Measurements from ENCODE around the gene TMEM150B.
"Not testable (repeated sequence)": the region's sequence is repeated elsewhere in the genome, so short reads cannot be mapped to it uniquely, and the experiment has no call there.

TMEM150B gene

DNA sequence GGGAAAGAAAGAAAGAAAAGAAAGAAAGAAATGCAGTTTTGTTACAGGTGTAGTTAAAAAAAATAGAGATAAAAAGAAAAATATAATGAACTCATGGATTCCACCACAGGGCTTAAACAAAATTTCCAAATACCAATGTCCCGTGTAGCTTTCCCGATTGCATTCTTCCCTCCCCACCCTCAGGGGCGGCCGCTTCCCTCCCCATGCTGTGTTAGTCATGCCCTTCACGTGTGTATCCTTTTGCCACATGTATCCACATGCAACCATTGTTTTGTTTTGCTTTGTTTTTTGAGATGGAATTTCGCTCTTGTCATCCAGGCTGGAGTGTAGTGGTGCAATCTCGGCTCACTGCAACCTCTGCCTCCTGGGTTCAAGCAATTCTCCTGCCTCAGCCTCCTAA is 11.0 kb upstream of the TMEM150B start:
- DNase-seq = no peak

GRCh38 chr19:55333870-55334269 is 8.7 kb upstream of the TMEM150B start:
- no peak for DNase-seq

DNA sequence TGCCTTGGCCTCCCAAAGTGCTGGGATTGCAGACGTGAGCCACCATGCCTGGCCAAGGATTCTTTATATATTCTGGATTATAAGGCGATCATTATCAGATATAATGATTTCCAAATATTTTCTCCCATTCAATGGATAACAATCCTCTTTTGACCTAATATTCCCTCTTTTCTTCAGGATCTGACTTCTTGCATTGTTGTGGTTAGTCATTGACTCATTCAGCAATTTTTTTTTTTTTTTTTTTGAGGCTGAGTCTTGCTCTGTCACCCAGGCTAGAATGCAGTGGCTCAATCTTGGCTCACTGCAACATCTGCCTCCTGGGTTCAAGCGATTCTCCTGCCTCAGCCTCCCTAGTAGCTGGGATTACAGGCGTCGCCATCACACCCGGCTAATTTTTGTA is 4.7 kb upstream of the TMEM150B start:
- DNase-seq = not testable (repeated sequence)

GRCh38 chr19:55328774-55329318 is 3.7 kb upstream of the TMEM150B start:
- DNase-seq = peak in 1 of 2 donors; percentile 32

DNA sequence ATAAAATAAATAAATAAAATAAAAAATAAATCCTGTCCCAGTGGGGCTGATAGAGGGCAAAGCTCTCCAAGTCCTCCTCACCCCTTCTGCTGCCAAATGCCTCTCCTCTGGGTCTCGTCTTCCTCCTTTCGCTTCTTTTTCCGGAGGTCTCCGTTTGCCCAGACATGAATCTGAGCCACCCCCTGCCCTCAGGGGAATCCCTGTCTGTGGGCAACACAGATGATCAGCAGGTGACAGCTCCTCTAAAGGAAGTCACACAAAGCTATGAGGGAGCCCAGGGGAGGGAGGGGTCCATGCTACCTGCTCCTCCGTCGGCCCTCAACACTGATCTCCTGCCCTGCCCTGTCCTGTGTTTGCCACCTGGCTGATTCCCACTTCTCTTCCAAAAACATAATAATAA is 479 bp downstream of the TMEM150B start:
- no peak for DNase-seq

GRCh38 chr19:55322204-55322885 is 2.8 kb downstream of the TMEM150B start:
- DNase-seq = no peak

- DNase-seq = no peak
Measured at GRCh38 chr19:55321466-55322137, 3.5 kb downstream of the TMEM150B start.

GRCh38 chr19:55320844-55321419 is 4.2 kb downstream of the TMEM150B start:
- no peak for DNase-seq

DNA sequence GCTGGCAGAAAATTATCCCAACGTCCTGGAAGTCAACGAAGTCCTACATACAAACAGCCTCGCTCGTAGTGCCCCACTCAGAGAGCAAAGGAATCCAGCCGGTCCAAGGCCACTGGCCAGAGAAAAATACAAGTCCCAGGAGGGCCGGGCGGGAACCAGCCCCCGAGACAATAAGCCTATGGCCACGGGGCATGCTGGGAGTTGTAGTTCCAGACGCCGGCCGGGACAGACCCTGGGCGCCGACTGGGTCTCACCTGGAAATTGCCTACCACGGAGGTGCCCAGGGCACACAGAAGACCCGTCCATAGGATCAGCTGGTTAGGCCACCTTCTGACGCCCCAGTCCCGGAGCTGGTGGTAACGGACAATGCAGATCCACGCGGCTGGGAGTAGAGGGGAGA is 5.4 kb downstream of the TMEM150B start:
- DNase-seq = no peak

DNA sequence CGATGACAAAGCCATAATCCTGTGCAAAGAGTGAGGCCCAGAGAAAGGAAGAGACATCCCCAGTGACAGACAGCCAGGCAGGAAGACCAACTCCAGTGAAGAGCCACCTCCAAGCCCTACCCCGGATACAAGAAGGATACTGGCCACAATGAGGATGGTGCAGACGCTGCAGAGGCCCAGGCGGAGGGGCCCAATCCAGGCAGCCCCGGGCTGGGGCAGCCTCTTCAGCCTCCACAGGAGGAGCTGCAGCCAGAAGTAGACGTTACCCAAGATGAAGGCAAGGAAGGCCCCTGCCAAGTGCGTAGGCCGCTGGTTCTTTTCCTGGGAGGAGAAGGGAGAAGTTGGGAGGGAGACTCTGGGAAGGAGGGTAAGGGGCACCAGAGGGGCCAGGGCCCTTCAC is 8.5 kb downstream of the TMEM150B start:
- no peak for DNase-seq

- DNase-seq = no peak
Measured at GRCh38 chr19:55315956-55316525, 9.1 kb downstream of the TMEM150B start.

DNA sequence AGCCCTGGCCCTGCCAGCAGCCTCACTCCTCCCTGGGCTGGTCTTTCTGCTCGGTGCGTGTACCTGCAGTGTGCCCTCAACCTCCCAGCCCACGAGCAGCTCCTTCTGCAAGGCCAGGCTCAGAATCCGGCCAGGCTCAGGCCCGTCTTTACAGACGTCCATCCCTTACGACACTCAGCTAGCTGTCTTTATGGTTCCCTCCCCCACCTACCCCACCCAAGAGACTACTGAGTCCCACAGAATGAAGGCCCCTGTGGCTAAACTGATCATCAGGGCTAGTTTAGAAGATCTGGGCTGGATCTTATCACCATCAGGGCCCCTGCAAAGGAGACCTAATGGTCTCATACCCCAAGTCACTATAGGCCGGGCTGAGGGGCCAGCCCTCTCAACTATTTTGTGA is 10.7 kb downstream of the TMEM150B start:
- DNase-seq = no peak

GRCh38 chr19:55312621-55313512 is 12.3 kb downstream of the TMEM150B start:
- DNase-seq = no peak

GRCh38 chr19:55311797-55312196 is 13.3 kb downstream of the TMEM150B start:
- DNase-seq = no peak

DNA sequence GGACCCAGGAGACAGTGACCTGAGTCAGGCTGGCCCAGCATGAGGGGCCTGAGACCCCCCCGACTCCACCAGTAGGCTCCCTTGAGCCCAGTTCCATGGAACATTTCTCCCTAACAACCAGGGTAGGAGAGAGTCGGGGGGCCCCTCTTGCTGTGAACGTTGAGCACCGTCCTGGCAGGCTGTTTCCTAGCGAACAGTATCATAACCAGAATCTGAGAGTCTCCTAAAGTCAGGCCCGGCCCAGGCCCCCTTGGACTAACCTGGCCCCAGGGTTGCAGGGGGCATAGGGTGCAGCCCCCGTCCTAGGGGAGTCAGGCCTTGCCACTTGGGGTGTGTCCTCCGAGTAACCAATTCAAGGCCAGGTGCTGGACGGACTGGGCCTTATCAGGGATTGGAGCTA is 13.7 kb downstream of the TMEM150B start:
- DNase-seq = no peak

- DNase-seq = no peak
Measured at GRCh38 chr19:55310498-55310897, 14.6 kb downstream of the TMEM150B start.

DNA sequence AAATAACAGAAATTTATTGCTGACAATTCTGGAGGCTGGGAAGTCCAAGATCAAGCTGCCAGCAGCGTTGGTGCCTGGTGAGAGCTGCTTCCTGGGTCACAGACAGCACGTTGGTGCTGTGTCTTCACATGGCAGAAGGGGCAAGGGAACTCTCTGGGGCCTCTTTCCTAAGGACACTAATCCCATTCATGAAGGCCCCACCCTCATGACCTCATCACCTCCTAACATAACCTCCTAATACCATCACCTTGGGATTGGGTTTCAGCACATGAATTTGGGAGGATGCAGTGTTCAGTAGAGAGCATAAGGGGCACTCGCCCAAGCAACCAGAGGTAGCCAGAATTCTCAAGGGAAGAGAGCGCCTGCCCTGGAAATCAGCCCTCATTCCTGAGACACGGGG is 15.7 kb downstream of the TMEM150B start:
- DNase-seq = no peak

DNA sequence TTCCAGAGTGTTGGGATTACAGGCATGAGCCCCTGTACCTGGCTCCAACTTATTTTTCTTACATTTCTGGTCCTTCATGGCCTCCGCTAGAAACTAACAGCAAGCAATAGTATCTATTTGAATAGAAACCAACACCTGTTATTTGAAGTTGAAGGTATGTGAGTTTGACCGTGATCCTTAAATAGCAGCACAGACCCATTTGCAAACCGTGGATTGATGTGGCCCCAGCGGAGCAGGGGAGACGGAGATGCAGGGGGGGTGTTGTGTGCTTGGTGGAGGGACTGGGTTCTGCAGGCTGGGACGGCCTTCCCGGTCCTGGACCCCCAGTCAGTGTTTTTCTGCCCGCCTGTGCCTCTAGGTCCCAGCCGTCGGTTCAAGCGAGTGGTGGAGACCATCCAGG is 16.9 kb downstream of the TMEM150B start:
- DNase-seq = no peak

GRCh38 chr19:55306712-55307111 is 18.4 kb downstream of the TMEM150B start:
- DNase-seq = no peak

DNA sequence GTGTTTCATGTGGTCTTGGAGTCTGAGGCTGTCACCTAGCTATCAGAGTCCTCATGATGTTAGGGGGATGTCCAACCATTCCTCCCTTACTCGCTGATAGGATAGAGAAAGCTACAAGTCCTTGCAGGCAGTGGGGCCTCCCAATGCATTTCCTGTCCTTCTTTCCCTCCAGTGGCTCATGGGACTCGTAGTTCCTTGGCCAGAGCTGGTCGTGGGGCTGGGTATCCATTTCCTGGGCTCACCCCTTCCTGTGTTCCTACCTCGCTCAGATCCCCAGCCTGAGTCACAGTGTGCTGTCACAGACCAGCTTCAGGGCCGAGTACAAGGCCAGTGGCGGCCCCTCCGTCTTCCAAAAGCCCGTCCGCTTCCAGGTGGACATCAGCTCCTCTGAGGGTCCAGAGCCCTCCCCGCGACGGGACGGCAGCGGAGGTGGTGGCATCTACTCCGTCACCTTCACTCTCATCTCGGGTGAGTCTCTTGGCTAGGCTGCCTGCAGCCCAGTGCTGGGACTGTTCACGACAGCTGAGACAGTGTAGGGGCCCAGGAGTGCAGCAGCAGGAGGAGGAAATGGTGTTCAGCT is 19.1 kb downstream of the TMEM150B start:
- DNase-seq = no peak

DNA sequence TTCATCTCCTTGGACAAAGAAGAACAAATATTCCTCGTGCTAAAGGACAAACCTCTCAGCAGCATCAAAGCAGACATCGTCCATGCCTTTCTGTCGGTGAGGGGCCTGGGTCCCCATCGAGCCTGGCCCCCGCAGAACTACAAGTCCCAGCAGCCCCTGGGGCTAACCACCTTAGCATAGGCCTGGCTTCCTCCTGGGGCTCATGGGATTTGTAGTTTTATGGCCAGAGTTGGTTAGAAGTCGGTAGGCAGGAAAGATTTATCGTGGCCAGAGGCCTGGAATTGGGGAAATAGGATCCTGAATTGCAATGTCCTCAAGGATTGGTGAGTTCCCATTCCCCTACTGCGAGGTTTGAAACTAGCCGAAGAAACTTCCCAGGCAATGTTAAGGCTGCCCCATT is 19.6 kb downstream of the TMEM150B start:
- DNase-seq = peak; percentile 51 to 69

DNA sequence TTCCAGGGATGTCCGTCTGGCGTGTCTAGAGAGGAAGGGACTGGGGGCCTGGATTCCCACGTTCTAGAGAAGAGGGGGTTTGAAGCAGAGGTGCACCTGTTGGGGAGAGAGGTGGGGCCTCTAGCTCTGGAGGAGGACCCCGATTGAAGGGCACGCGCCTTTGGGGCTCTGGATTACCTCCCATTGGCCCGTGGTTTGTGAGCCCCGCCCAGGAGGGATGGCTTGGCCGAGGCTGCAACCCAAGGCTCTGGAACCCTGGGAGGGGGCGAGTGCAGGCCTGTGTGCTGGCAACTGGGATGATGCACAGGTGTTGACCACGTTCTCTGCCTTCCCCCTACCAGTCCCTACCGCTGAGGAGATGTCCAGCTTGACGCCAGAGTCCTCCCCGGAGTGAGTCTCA is 20.2 kb downstream of the TMEM150B start:
- no peak for DNase-seq

Data from CD4-positive, alpha-beta T cell treated with Interferon alpha-2 for 1 hour (primary cell).